Measurements from ENCODE around the gene PFKP.

Gene PFKP

DNA sequence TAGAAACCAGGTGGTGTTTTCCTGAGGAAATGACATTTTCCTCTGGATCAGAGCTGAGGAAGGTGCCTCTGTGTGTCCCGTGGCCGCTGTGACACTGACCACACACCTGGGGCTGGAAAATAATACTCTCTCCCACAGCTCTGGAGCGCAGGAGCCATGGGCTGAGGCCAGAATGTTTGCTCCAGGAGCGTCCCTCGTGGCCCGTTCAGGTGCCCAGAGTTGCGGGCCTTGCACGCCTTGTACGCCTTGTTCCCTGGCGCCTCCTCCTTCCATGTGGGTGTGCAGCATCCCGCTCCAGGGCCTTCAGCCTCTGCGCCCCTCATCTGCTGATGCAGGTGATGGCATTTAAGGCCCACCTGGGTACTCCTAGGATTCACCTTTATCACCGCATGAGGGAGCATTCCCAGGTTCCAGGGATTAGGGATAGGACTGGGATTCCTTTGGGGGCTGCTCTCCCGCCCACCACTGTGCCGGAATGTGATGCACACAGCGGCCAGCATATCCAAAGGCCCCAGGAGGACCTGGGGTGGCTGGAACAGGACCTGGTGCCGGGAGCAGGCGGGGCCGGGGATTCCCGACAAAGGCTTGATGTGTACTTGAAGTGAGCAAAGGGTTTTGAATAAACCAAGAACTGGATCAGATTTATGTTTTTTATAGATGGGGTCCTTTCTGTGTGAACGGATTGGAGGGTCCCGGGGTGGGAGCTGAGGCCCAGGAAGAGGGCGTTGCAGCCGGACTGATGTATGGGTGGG, 61.2 kb downstream of the PFKP start:
- DNase-seq (ENCODE audit: low read depth) = no peak
- no peak overlapping the region for H3K4me3 ChIP-seq (ENCODE audit: low read depth, low read length)
- TF ChIP-seq MAX (IDR thresholded peaks at IDR 0.05; ENCODE audit: low read depth, low read length) = no peak
- TF ChIP-seq POLR2A (IDR thresholded peaks at IDR 0.05; ENCODE audit: extremely low read depth, insufficient read length) = no peak
- no peak for TF ChIP-seq CTCF (IDR thresholded peaks at IDR 0.05; ENCODE audit: low read depth, low read length)
- no peak for TF ChIP-seq MYC (IDR thresholded peaks at IDR 0.05; ENCODE audit: low read depth, low read length)

DNA sequence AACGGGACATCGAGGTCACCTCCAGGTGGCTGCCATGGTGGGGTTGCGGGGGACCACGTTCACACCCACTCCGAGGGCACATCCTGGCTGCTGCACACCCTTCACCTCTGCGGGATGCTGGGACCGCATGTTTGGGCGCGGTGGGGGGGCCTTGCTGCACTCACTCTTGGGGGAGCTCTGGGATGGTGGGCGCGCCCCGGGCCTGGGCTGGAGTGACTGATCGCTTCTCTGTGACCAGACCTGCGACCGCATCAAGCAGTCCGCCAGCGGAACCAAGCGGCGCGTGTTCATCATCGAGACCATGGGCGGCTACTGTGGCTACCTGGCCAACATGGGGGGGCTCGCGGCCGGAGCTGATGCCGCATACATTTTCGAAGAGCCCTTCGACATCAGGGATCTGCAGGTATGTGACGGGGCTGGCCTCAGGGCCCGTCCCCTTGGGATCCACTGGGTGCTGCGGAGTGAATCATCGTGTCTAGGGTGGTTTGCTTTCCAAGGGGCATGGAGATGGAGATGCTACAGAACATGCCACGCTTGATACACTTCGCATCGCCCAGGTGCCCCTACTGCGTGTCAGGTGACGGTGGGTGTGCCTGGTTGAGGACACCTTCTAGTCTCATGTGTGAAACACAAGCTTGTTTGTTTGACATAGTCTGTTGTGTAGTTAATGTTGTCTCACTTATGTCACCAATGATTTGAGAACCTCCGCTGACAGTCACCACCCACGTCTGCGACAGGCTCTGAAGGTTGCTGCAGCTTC, 62.4 kb downstream of the PFKP start:
- DNase-seq (ENCODE audit: low read depth) = no peak
- no peak for TF ChIP-seq CTCF (IDR thresholded peaks at IDR 0.05; ENCODE audit: low read depth, low read length)
- no peak for TF ChIP-seq MYC (IDR thresholded peaks at IDR 0.05; ENCODE audit: low read depth, low read length)
- no peak for TF ChIP-seq MAX (IDR thresholded peaks at IDR 0.05; ENCODE audit: low read depth, low read length)
- TF ChIP-seq POLR2A (IDR thresholded peaks at IDR 0.05; ENCODE audit: extremely low read depth, insufficient read length) = no peak
- H3K4me3 ChIP-seq (ENCODE audit: low read depth, low read length) = no peak overlapping the region

DNA sequence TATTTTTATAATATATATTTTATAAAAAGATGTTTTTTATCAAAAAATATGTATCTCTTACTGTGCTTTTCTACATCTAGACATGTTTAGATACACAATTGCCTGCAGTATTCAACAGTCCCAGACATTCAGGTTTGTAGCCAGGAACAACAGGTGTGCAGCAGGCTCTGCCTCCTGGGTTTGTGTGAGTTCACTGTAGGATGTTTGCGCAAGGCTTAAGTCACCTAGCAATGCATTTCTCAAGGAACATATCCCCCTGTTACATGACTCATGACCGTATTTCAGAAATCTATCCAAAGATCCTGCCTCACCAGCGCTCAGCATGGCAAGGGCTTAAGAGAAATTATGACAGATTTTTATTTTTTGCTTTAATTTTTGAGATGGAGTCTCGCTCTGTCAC, 63.8 kb downstream of the PFKP start:
- TF ChIP-seq CTCF (IDR thresholded peaks at IDR 0.05; ENCODE audit: low read depth, low read length) (no peak), MYC (IDR thresholded peaks at IDR 0.05; ENCODE audit: low read depth, low read length) (no peak), MAX (IDR thresholded peaks at IDR 0.05; ENCODE audit: low read depth, low read length) (no peak)
- H3K4me3 ChIP-seq (ENCODE audit: low read depth, low read length) = no peak overlapping the region
- no peak for DNase-seq (ENCODE audit: low read depth)

DNA sequence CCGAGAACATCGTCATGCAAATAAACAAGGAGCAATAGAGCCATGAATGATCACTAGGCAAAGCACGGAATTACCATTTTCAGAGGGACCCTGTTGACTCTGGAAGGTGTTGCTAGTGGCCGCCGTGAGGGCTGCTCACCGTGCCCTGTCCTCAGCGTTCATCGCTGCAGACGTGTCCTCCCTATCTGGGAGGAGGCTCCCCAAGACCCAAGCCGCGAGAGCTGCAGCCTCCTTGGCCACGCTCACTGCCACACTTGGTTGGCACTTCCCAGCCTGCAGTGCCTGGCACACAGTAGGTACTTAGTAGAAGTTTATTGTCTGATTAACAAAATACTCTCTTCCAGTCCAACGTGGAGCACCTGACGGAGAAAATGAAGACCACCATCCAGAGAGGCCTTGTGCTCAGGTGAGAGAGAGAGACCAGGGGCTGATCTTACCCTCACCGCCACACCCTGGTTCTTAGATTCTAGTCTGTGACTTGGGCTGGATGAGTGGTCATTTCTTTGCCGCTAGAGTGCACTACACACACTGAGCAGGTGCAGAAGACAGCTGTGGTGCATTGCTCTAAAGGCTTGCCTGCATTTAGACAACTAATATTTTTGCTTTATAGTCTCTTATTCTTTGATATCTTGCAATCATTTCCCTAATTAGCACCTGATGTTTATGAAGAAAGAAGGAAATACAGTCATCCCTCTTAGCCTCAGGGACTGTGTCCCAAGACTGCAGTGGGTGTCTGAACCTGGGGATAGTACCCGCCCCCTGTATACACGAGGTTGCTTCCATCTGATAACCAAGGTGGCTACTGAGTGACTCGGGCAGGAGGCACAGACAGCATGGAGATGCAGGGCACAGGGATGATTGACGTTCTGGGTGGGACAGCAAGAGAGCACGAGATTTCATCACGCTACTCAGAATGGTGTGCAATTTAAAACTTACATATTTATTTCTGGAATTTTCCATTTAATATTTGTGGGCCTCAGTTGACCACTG, 65.0 kb downstream of the PFKP start:
- H3K4me3 ChIP-seq (ENCODE audit: low read depth, low read length) = no peak overlapping the region
- TF ChIP-seq MYC (IDR thresholded peaks at IDR 0.05; ENCODE audit: low read depth, low read length) (no peak), MAX (IDR thresholded peaks at IDR 0.05; ENCODE audit: low read depth, low read length) (no peak), CTCF (IDR thresholded peaks at IDR 0.05; ENCODE audit: low read depth, low read length) (no peak), POLR2A (IDR thresholded peaks at IDR 0.05; ENCODE audit: extremely low read depth, insufficient read length) (no peak)
- DNase-seq (ENCODE audit: low read depth) = no peak

DNA sequence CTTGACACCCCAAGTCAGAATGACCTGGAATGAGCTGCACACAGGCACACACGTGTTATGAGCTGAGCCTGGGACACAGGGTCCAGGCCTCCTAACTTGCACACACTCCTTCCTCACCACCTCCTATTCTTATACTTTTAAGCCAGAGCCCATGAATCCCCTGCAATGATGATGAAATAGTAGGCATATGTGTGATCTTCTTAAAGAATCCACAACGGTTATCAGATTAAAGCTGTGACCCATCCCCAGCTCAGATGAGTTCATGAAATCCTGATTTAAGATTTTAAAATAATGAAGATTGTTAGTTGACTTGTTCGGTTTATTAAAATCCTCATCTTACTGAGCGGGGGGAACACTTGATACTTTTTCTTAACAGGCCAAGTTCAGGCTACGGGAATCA, 66.6 kb downstream of the PFKP start:
- TF ChIP-seq MYC (IDR thresholded peaks at IDR 0.05; ENCODE audit: low read depth, low read length) = no peak
- no peak for TF ChIP-seq POLR2A (IDR thresholded peaks at IDR 0.05; ENCODE audit: extremely low read depth, insufficient read length)
- TF ChIP-seq CTCF (IDR thresholded peaks at IDR 0.05; ENCODE audit: low read depth, low read length) = no peak
- no peak for TF ChIP-seq MAX (IDR thresholded peaks at IDR 0.05; ENCODE audit: low read depth, low read length)
- no peak for DNase-seq (ENCODE audit: low read depth)
- no peak overlapping the region for H3K4me3 ChIP-seq (ENCODE audit: low read depth, low read length)

Data from NB4 (cell line).